Measurements from ENCODE around the gene MAGI3.

MAGI3 gene

DNA sequence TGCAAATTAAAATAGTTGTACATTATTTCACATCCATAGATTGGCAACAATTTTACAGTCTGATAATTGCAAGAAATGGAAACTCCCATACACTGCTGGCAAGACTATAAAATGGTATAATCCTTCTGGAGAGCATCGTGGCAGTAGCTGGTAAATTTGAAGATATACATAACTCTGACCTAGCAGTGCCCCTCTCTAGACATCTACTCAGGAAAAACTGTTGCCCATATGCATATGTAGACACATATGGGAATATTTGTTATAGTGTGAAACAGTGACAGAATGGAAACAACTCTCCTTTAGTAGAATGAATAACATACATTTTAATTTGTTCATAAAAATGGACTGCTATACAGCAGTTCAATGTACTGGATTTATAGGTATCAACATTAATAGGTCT lies 191.8 kb downstream of the MAGI3 start:
- Histone ChIP-seq H2AFZ (ENCODE audit: insufficient read depth, low read length, poor library complexity) (no peak overlapping the region), H3K4me1 (ENCODE audit: control insufficient read depth in 1 of 2, insufficient read depth in 2 of 2, low read length in 2 of 2) (no peaks in the 10 kb centered on the region), H4K12ac (ENCODE audit: low read depth, low read length) (no peak overlapping the region), H3K4me3 (ENCODE audit: low read depth, low read length) (no peak overlapping the region), H3K36me3 (ENCODE audit: control insufficient read depth in 1 of 2, insufficient read depth in 2 of 2, low read length in 2 of 2) (no peaks in the 10 kb centered on the region), H3K79me1 (ENCODE audit: low read length) (no peaks in the 10 kb centered on the region), H3K4ac (ENCODE audit: low read depth, low read length) (no peak overlapping the region), H3K27me3 (ENCODE audit: insufficient read depth, low read length) (no peaks in the 10 kb centered on the region), H3K27ac (ENCODE audit: low read depth, low read length) (no peak overlapping the region), H3K18ac (ENCODE audit: low read length) (no peak overlapping the region), H3K4me2 (ENCODE audit: low read length) (no peak overlapping the region), H4K91ac (ENCODE audit: low read depth, low read length) (no peak overlapping the region), H2BK12ac (ENCODE audit: low read length) (no peak overlapping the region), H2AK5ac (ENCODE audit: low read length) (no peak overlapping the region), H3K23ac (ENCODE audit: low read length) (no peak overlapping the region), H3K79me2 (ENCODE audit: control insufficient read depth, insufficient read depth, low read length, poor library complexity) (no peaks in the 10 kb centered on the region), H2BK5ac (ENCODE audit: low read depth, low read length, poor library complexity) (no peak overlapping the region), H4K8ac (ENCODE audit: low read depth, low read length) (no peak overlapping the region), H3K9ac (ENCODE audit: low read length) (no peak overlapping the region), H3K14ac (ENCODE audit: low read length) (no peak overlapping the region), H3K9me3 (ENCODE audit: insufficient read depth, low read depth, low read length) (no peaks in the 10 kb centered on the region), H2BK120ac (ENCODE audit: insufficient read depth, low read length, poor library complexity) (no peak overlapping the region)
- no CpG with 5 or more reads among the region's 1 CpG for WGBS (ENCODE audit: extremely low coverage, insufficient coverage, insufficient read length)
- DNase-seq = no peak

DNA sequence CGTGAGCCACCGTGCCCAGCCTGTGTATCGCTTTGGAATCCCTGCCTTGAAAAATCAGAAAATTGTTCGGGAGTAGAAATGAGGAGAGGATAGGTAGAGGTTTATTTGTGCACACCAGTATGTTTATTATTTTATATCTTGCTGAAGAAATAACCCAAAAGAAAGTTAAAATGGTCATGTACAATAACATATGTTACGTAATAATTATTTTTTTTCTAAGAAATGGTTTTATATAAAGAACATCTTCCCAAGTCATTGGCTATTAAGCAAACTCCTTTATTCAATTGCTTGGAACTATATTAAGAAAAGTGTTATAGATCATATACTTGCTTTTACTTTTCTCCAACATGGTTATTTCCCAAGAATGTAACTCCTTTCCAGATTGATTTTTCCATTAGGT lies 197.2 kb downstream of the MAGI3 start:
- H2AK5ac ChIP-seq (ENCODE audit: low read length) = no peak overlapping the region
- no peaks in the 10 kb centered on the region for H3K79me1 ChIP-seq (ENCODE audit: low read length)
- no peak overlapping the region for H3K14ac ChIP-seq (ENCODE audit: low read length)
- H3K4me1 ChIP-seq (ENCODE audit: control insufficient read depth in 1 of 2, insufficient read depth in 2 of 2, low read length in 2 of 2) = no peaks in the 10 kb centered on the region
- H3K79me2 ChIP-seq (ENCODE audit: control insufficient read depth, insufficient read depth, low read length, poor library complexity) = no peaks in the 10 kb centered on the region
- no peak overlapping the region for H3K23ac ChIP-seq (ENCODE audit: low read length)
- H3K9me3 ChIP-seq (ENCODE audit: insufficient read depth, low read depth, low read length) = no peaks in the 10 kb centered on the region
- H3K4me2 ChIP-seq (ENCODE audit: low read length) = no peak overlapping the region
- WGBS (ENCODE audit: extremely low coverage, insufficient coverage, insufficient read length) = no CpG with 5 or more reads among the region's 5 CpGs
- H3K36me3 ChIP-seq (ENCODE audit: control insufficient read depth in 1 of 2, insufficient read depth in 2 of 2, low read length in 2 of 2) = no peaks in the 10 kb centered on the region
- no peak for DNase-seq
- H2AFZ ChIP-seq (ENCODE audit: insufficient read depth, low read length, poor library complexity) = no peak overlapping the region
- H4K8ac ChIP-seq (ENCODE audit: low read depth, low read length) = no peak overlapping the region
- no peaks in the 10 kb centered on the region for H3K27me3 ChIP-seq (ENCODE audit: insufficient read depth, low read length)
- H3K4me3 ChIP-seq (ENCODE audit: low read depth, low read length) = no peak overlapping the region
- no peak overlapping the region for H3K27ac ChIP-seq (ENCODE audit: low read depth, low read length)
- H2BK5ac ChIP-seq (ENCODE audit: low read depth, low read length, poor library complexity) = no peak overlapping the region
- no peak overlapping the region for H3K18ac ChIP-seq (ENCODE audit: low read length)
- H4K12ac ChIP-seq (ENCODE audit: low read depth, low read length) = no peak overlapping the region
- H3K9ac ChIP-seq (ENCODE audit: low read length) = no peak overlapping the region
- no peak overlapping the region for H3K4ac ChIP-seq (ENCODE audit: low read depth, low read length)
- no peak overlapping the region for H4K91ac ChIP-seq (ENCODE audit: low read depth, low read length)
- no peak overlapping the region for H2BK120ac ChIP-seq (ENCODE audit: insufficient read depth, low read length, poor library complexity)
- no peak overlapping the region for H2BK12ac ChIP-seq (ENCODE audit: low read length)

DNA sequence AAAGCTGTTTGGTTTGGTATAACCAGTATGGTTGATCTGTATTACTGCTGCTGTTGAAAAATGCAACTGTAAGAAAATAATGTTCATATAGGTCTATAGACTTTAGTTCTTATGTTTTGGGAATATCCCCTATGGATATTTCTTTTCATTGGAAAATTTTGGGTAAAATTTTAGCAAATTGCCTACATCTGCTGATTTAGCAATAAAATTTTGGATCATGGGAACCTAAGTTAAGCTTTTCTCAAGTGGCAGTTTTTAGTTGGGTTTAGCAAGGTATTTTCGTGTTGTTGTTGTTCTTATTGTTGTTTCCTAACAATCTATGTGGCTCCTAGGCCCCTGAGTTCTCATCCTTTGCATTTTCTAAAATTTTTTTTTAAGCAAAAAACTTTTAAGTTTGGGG lies 201.9 kb downstream of the MAGI3 start:
- Histone ChIP-seq H4K91ac (ENCODE audit: low read depth, low read length) (no peak overlapping the region), H3K79me1 (ENCODE audit: low read length) (no peaks in the 10 kb centered on the region), H2BK5ac (ENCODE audit: low read depth, low read length, poor library complexity) (no peak overlapping the region), H3K18ac (ENCODE audit: low read length) (no peak overlapping the region), H2AFZ (ENCODE audit: insufficient read depth, low read length, poor library complexity) (no peak overlapping the region), H2AK5ac (ENCODE audit: low read length) (no peak overlapping the region), H3K4me1 (ENCODE audit: control insufficient read depth in 1 of 2, insufficient read depth in 2 of 2, low read length in 2 of 2) (no peaks in the 10 kb centered on the region), H2BK12ac (ENCODE audit: low read length) (no peak overlapping the region), H3K9ac (ENCODE audit: low read length) (no peak overlapping the region), H3K4me2 (ENCODE audit: low read length) (no peak overlapping the region), H3K36me3 (ENCODE audit: control insufficient read depth in 1 of 2, insufficient read depth in 2 of 2, low read length in 2 of 2) (peaks cover 3% of the 10 kb centered on the region in 2 experiments), H3K27me3 (ENCODE audit: insufficient read depth, low read length) (no peaks in the 10 kb centered on the region), H2BK120ac (ENCODE audit: insufficient read depth, low read length, poor library complexity) (no peak overlapping the region), H3K9me3 (ENCODE audit: insufficient read depth, low read depth, low read length) (no peaks in the 10 kb centered on the region), H4K8ac (ENCODE audit: low read depth, low read length) (no peak overlapping the region), H3K14ac (ENCODE audit: low read length) (no peak overlapping the region), H3K27ac (ENCODE audit: low read depth, low read length) (no peak overlapping the region), H3K4ac (ENCODE audit: low read depth, low read length) (no peak overlapping the region), H3K23ac (ENCODE audit: low read length) (no peak overlapping the region), H3K4me3 (ENCODE audit: low read depth, low read length) (no peak overlapping the region), H4K12ac (ENCODE audit: low read depth, low read length) (no peak overlapping the region), H3K79me2 (ENCODE audit: control insufficient read depth, insufficient read depth, low read length, poor library complexity) (no peaks in the 10 kb centered on the region)
- DNase-seq = no peak
- no CpG with 5 or more reads among the region's 1 CpG for WGBS (ENCODE audit: extremely low coverage, insufficient coverage, insufficient read length)

DNA sequence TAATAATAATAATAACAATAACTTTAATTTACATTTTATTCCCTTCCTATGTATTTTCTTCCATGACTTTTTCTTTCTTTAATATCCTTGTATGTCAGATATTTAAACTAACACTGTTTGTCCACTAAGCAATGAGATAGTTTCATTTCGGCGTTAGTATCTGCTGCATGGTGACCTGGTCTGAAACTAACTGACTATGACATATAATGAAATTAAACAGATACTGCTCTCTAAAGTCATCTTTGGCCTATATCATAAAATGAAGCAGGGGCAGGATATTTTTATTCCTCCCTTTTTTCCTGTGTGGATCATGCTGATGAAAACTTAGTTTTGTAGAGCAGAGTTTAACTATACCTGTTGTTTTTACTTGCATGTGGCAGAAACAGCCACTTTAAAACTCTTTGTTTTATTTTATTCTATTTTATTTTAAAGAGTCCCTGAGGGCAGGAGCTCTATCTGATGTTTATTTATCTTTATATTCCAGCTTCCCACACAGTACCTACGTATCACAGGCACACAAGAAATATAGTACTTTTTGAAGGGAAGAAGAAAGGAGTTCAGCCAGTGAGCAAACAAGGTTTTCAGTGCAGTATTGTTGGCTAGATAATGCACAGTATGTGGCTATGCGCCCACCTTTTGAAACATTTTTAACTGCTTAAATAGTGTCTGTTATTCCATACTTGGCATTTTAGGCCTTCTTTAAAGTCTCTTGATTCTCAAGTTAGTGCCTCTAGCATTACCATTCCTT lies 203.4 kb downstream of the MAGI3 start:
- no peaks in the 10 kb centered on the region for H3K79me2 ChIP-seq (ENCODE audit: control insufficient read depth, insufficient read depth, low read length, poor library complexity)
- no peak for DNase-seq
- no peak overlapping the region for H4K12ac ChIP-seq (ENCODE audit: low read depth, low read length)
- peaks cover 3 to 5% of the 10 kb centered on the region in 2 experiments for H3K36me3 ChIP-seq (ENCODE audit: control insufficient read depth in 1 of 2, insufficient read depth in 2 of 2, low read length in 2 of 2)
- WGBS (ENCODE audit: extremely low coverage, insufficient coverage, insufficient read length) = no CpG with 5 or more reads among the region's 4 CpGs
- no peak overlapping the region for H4K91ac ChIP-seq (ENCODE audit: low read depth, low read length)
- H3K4ac ChIP-seq (ENCODE audit: low read depth, low read length) = no peak overlapping the region
- no peak overlapping the region for H2AFZ ChIP-seq (ENCODE audit: insufficient read depth, low read length, poor library complexity)
- no peak overlapping the region for H2BK5ac ChIP-seq (ENCODE audit: low read depth, low read length, poor library complexity)
- no peak overlapping the region for H3K18ac ChIP-seq (ENCODE audit: low read length)
- no peaks in the 10 kb centered on the region for H3K9me3 ChIP-seq (ENCODE audit: insufficient read depth, low read depth, low read length)
- no peak overlapping the region for H3K23ac ChIP-seq (ENCODE audit: low read length)
- no peak overlapping the region for H3K4me2 ChIP-seq (ENCODE audit: low read length)
- no peak overlapping the region for H4K8ac ChIP-seq (ENCODE audit: low read depth, low read length)
- no peak overlapping the region for H2BK120ac ChIP-seq (ENCODE audit: insufficient read depth, low read length, poor library complexity)
- no peak overlapping the region for H3K14ac ChIP-seq (ENCODE audit: low read length)
- H3K9ac ChIP-seq (ENCODE audit: low read length) = no peak overlapping the region
- H2AK5ac ChIP-seq (ENCODE audit: low read length) = no peak overlapping the region
- no peaks in the 10 kb centered on the region for H3K4me1 ChIP-seq (ENCODE audit: control insufficient read depth in 1 of 2, insufficient read depth in 2 of 2, low read length in 2 of 2)
- no peaks in the 10 kb centered on the region for H3K79me1 ChIP-seq (ENCODE audit: low read length)
- H3K4me3 ChIP-seq (ENCODE audit: low read depth, low read length) = no peak overlapping the region
- H2BK12ac ChIP-seq (ENCODE audit: low read length) = no peak overlapping the region
- no peaks in the 10 kb centered on the region for H3K27me3 ChIP-seq (ENCODE audit: insufficient read depth, low read length)
- no peak overlapping the region for H3K27ac ChIP-seq (ENCODE audit: low read depth, low read length)

Measured in trophoblast cell (in vitro differentiated cells and primary cell).